Neural cell (in vitro differentiated cells): Measurements from ENCODE around the gene RIMKLA. TPM values are rescaled to one million over a fixed set of nuclear protein-coding genes. Genes with fewer than 3 reads are reported as not detected.

ENCODE experiments used
- H2AFZ ChIP-seq: fragments of 200-600, 300-800 bp; sonication (generic), shearing (Covaris generic); 2 replicates; pipeline ENCODE4 v1.6.0; 2014; ENCODE audit warnings: low read depth, mild to moderate bottlenecking, antibody characterized with exemption, low read length, moderate library complexity
- H3F3A ChIP-seq: fragments of 200-600 bp; shearing (Covaris generic); 2 replicates; pipeline ENCODE4 v1.6.1; 2016; ENCODE audit warnings: mild to moderate bottlenecking, moderate library complexity, mixed read lengths, antibody characterized with exemption, low read length; ENCODE audit not compliant: insufficient read depth, poor library complexity, severe bottlenecking
- H3K27ac ChIP-seq: fragments of 200-600, 300-800 bp; sonication (generic), shearing (Covaris generic); 2 replicates; pipeline ENCODE4 v1.5.1; 2014; ENCODE audit warnings: mild to moderate bottlenecking, low read length, moderate library complexity
- H3K27me3 ChIP-seq: fragments of 300-800, 200-600 bp; sonication (generic), shearing (Covaris generic); 2 replicates; pipeline ENCODE4 v1.6.0; 2014; ENCODE audit warnings: mild to moderate bottlenecking, low read depth, low read length, moderate library complexity; ENCODE audit not compliant: insufficient read depth
- H3K36me3 ChIP-seq: fragments of 300-800, 200-600 bp; sonication (generic), shearing (Covaris generic); 2 replicates; pipeline ENCODE4 v1.5.1; 2014; ENCODE audit warnings: mild to moderate bottlenecking, antibody characterized with exemption, low read length, moderate library complexity; ENCODE audit not compliant: insufficient read depth
- H3K4me2 ChIP-seq: fragments of 300-800, 200-600 bp; sonication (generic), shearing (Covaris generic); 2 replicates; pipeline ENCODE4 v1.6.0; 2014; ENCODE audit warnings: mild to moderate bottlenecking, low read length
- H3K4me3 ChIP-seq: fragments of 300-800, 200-600 bp; sonication (generic), shearing (Covaris generic); 2 replicates; pipeline ENCODE4 v1.5.1; 2014; ENCODE audit warnings: mild to moderate bottlenecking, low read length, moderate library complexity
- H3K79me2 ChIP-seq: fragments of 200-600 bp; shearing (Covaris generic); replicated peaks from 2 replicates; pipeline ENCODE4 v1.6.0; 2014; ENCODE audit warnings: mild to moderate bottlenecking, low read length, moderate library complexity; ENCODE audit not compliant: insufficient read depth
- H3K9ac ChIP-seq: fragments of 300-800, 200-600 bp; sonication (generic), shearing (Covaris generic); 2 replicates; pipeline ENCODE4 v1.6.1; 2016; ENCODE audit warnings: mild to moderate bottlenecking, low read length, mixed read lengths
- H3K9me2 ChIP-seq: fragments of 200-600 bp; shearing (Covaris generic); 2 replicates; pipeline ENCODE4 v1.6.1; 2016; ENCODE audit warnings: mild to moderate bottlenecking, low read length, mixed read lengths; ENCODE audit not compliant: insufficient read depth
- H3K9me3 ChIP-seq: fragments of 200-600, 300-800 bp; sonication (generic), shearing (Covaris generic); 2 replicates; pipeline ENCODE4 v1.6.1; 2016; ENCODE audit warnings: mild to moderate bottlenecking, mixed run types, low read length, moderate library complexity, mixed read lengths
- H4K20me1 ChIP-seq: fragments of 200-600 bp; shearing (Covaris generic); 2 replicates; pipeline ENCODE4 v1.6.1; 2016; ENCODE audit warnings: mild to moderate bottlenecking, mixed run types; ENCODE audit not compliant: insufficient read depth
- EP300 ChIP-seq: fragments of 450-650 bp; conservative IDR thresholded peaks from 2 replicates; pipeline ENCODE4 v1.6.1; 2014; ENCODE audit warnings: antibody characterized with exemption, mild to moderate bottlenecking, moderate library complexity; ENCODE audit not compliant: poor library complexity, severe bottlenecking
- EZH2 ChIP-seq: fragments of 200-600, 300-800 bp; shearing (Covaris generic), sonication (generic); IDR thresholded peaks from 2 replicates; pipeline ENCODE4 v1.6.1; 2014; ENCODE audit warnings: antibody characterized with exemption, low read length, borderline replicate concordance, mild to moderate bottlenecking; ENCODE audit not compliant: insufficient read depth, poor library complexity, severe bottlenecking
- MXI1 ChIP-seq: fragments of 450-650 bp; conservative IDR thresholded peaks from 2 replicates; pipeline ENCODE4 v1.6.1; 2014; ENCODE audit warnings: antibody characterized with exemption, mild to moderate bottlenecking; ENCODE audit not compliant: poor library complexity, severe bottlenecking
- POLR2AphosphoS5 ChIP-seq: IDR thresholded peaks from 2 replicates; pipeline ENCODE4 v1.6.1; 2012
- RAD21 ChIP-seq: fragments of 450-650 bp; conservative IDR thresholded peaks from 2 replicates; pipeline ENCODE4 v1.6.1; 2014; ENCODE audit warnings: antibody characterized with exemption, mild to moderate bottlenecking, moderate library complexity
- REST ChIP-seq: IDR thresholded peaks from 2 replicates; pipeline ENCODE4 v1.6.1; 2012; ENCODE audit warnings: borderline replicate concordance
- SMC3 ChIP-seq: fragments of 450-650 bp; conservative IDR thresholded peaks from 2 replicates; pipeline ENCODE4 v1.6.1; 2014; ENCODE audit warnings: antibody characterized with exemption, mild to moderate bottlenecking, moderate library complexity; ENCODE audit not compliant: poor library complexity
- TAF1 ChIP-seq: IDR thresholded peaks from 2 replicates; pipeline ENCODE4 v1.6.1; 2012; ENCODE audit warnings: low read depth
- polyA plus RNA-seq: library from polyadenylated mRNA; depleted of rRNA; stranded (reverse); fragments of >200 nt; gene quantifications from 2 replicates; pipeline ENCODE4 v1.2.3, GENCODE V29; 2014
- TF ChIP-seq, protein P1 (sequence below): fragments of 450-650 bp; IDR thresholded peaks from 2 replicates; pipeline ENCODE4 v1.5.1; 2014; ENCODE audit warnings: antibody characterized with exemption, mild to moderate bottlenecking, moderate library complexity; ENCODE audit not compliant: poor library complexity, severe bottlenecking

The RIMKLA gene
- polyA plus RNA-seq, 1 donor from 2014 or later: 35.4 TPM

DNA sequence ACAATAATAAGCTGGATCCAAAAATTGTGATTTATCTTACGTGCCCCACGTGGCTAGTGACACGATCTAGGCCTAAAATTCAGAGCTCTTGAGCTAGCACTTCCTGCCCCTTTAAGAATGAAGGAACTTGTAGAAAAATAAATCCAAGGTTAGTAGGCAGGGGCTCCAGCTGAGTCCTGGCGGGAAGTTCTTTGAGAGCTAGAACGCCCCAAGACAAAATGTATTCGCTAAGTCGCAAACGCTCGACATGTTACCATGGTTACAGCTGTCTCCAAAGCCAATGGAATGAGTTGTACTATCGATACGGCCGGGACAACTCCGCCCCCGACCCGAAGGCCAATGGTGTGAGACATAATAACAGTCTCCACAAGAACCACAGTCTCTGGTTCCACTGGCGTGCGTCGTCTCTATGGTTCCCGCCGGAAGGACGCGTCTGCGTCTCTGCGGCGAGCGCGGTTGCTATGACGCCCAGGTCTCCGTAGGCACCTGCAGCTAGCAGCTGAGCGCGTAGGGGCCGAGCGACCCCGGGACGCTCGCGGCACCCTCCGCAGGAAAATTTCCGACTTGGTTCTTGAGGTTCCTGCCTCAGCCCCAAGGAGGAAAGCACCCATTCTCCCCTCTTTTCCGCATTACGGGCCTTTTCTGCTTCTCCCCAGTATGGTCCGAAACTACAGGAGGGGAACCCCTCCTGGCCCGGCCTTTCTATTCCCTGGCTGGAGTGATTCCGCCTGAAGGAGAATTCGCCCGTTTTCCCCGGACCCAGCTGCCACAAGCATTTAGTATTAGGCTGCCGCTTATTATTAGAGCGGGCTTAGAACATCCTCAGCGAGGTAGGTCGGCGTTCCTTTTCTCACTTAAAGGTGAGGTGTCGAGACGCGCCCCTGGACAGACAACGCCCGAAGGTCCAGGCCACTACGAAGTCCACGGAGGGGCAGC lies 82.5 kb downstream of the RIMKLA start, which contains the start of gene CCDC30 (continued):
- TF ChIP-seq MXI1 (peak; percentile 95), EP300 (peak; percentile 78)

- H2AFZ ChIP-seq: peak overlapping the region; percentile 25
- peak overlapping the region; percentile 82 for H3K9ac ChIP-seq
- H3K36me3 ChIP-seq: no peaks in the 10 kb centered on the region
- no peaks in the 10 kb centered on the region for H3K9me2 ChIP-seq
- H3K27me3 ChIP-seq: no peaks in the 10 kb centered on the region
- TF ChIP-seq REST (peak; percentile 4), SMC3 (no peak), POLR2AphosphoS5 (no peak)
- TF ChIP-seq, protein P1, sequence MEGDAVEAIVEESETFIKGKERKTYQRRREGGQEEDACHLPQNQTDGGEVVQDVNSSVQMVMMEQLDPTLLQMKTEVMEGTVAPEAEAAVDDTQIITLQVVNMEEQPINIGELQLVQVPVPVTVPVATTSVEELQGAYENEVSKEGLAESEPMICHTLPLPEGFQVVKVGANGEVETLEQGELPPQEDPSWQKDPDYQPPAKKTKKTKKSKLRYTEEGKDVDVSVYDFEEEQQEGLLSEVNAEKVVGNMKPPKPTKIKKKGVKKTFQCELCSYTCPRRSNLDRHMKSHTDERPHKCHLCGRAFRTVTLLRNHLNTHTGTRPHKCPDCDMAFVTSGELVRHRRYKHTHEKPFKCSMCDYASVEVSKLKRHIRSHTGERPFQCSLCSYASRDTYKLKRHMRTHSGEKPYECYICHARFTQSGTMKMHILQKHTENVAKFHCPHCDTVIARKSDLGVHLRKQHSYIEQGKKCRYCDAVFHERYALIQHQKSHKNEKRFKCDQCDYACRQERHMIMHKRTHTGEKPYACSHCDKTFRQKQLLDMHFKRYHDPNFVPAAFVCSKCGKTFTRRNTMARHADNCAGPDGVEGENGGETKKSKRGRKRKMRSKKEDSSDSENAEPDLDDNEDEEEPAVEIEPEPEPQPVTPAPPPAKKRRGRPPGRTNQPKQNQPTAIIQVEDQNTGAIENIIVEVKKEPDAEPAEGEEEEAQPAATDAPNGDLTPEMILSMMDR: no peak
- peak overlapping the region; percentile 89 for H3K4me2 ChIP-seq
- H3K9me3 ChIP-seq: no peaks in the 10 kb centered on the region
- H3F3A ChIP-seq: no peaks in the 10 kb centered on the region
- H3K79me2 ChIP-seq: peaks cover 24% of the 10 kb centered on the region
- no peaks in the 10 kb centered on the region for H4K20me1 ChIP-seq
- H3K4me3 ChIP-seq: peak overlapping the region; percentile 85
- peak overlapping the region; percentile 88 for H3K27ac ChIP-seq
Observed at GRCh38 chr1:42463921-42464320, 83.3 kb downstream of the RIMKLA start.

DNA sequence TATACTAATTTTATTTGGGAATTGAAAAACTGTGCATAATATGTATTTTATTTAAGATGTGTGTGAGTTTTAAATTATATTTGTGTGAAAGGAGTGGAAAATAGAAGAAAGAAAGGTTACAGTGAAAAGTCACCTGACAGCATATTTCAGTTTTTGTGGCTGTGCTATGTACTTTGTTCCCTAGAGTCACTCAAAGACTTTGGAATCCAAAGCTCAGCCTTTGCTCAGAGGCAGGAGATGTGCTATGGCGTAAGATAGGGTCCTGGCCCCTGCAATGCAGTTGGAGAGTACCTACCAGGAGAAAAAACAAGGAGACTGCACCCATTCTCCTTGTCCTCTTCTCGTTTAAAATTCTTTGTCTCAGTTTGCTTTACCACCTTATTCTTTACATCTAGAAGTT lies 85.4 kb downstream of the RIMKLA start:
- no peaks in the 10 kb centered on the region for H4K20me1 ChIP-seq
- no peaks in the 10 kb centered on the region for H3K9me3 ChIP-seq
- no peak overlapping the region for H2AFZ ChIP-seq
- H3K9ac ChIP-seq: no peak overlapping the region
- H3K9me2 ChIP-seq: no peaks in the 10 kb centered on the region
- H3K4me2 ChIP-seq: no peak overlapping the region
- H3K36me3 ChIP-seq: no peaks in the 10 kb centered on the region
- H3K27me3 ChIP-seq: no peaks in the 10 kb centered on the region
- peaks cover 24% of the 10 kb centered on the region for H3K79me2 ChIP-seq
- TF ChIP-seq, protein P1: no peak
- TF ChIP-seq EZH2 (no peak), RAD21 (no peak), EP300 (no peak), POLR2AphosphoS5 (no peak), MXI1 (no peak), REST (no peak), TAF1 (no peak), SMC3 (no peak)
- peak overlapping the region; percentile 85 for H3K4me3 ChIP-seq
- no peaks in the 10 kb centered on the region for H3F3A ChIP-seq
- H3K27ac ChIP-seq: no peak overlapping the region
